GM18502 (cell line): ENCODE results near the gene FOLR2.
"Not testable (repeated sequence)": the region's sequence is repeated elsewhere in the genome, so short reads cannot be mapped to it uniquely, and the experiment has no call there.

Experiments used
- ATAC-seq: cut with Tn5 transposase; IDR thresholded peaks from one replicate; pipeline ENCODE4 v1.9.1; 2021; ENCODE audit warnings: mild to moderate bottlenecking; ENCODE audit not compliant: unreplicated experiment, poor library complexity

The FOLR2 gene

DNA sequence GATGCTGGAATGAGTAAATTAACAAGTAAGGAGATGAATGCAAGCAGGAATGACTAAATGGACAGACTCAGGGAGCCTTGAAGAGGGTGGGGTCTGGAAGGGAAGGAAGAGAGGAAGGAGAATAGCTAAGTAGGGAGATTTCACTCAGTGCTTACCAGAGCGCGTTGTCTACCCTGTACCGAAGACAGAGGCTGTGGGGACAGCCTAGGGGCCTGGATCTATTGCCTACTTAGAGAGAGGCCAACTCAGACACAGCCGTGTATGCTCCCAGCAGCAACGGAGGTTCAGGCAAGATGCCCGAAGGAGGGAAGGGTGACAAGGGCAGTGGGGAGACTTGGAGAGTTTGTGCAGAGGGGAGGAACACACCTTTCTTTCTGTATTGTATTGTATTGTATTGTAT, at the start of gene FOLR2:
FOLR2 (plus strand) TSS at position 157 of the 400 bp plus-strand sequence. CDS start 1,791 bp downstream, outside the sequence.
- no peak for ATAC-seq

DNA sequence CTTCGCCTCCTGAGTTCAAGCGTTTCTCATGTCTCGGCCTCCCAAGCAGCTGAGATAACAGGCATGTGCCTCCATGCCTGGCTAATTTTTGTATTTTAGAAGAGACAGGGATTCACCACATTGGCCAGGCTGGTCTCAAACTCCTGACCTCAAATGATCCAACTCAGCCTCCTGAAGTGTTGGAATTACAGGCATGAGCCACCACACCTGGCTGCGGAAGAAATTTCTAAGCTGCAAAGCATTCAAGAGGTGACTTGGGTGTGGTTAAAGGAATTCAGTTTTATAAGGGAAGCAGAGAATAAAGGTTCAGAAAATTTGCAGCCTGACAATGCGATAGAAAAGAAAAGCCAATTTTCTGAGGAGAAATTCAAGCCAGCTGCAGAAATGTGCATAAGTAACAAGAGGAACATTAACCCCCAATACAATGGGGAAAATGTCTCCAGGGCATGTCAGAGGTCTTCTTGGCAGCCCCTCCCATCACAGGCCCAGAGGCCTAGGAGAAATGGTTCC, 47.5 kb upstream of the FOLR2 start:
- ATAC-seq = not testable (repeated sequence)

DNA sequence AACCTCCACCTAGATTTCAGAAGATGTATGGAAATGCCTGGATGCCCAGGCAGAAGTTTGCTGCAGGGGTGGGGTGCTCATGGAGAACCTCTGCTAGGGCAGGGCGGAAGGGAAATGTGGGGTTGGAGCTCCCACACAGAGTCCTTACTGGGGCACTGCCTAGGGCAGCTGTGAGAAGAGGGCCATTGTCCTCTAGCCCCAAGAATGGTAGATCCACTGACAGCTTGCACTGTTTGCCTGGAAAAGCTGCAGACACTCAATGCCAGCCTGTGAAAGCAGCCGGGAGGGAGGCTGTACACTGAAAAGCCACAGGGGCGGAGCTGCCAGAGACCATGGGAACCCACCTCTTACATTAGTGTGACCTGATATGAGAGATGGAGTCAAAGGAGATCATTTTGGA, 46.8 kb upstream of the FOLR2 start:
- ATAC-seq = not testable (repeated sequence)

DNA sequence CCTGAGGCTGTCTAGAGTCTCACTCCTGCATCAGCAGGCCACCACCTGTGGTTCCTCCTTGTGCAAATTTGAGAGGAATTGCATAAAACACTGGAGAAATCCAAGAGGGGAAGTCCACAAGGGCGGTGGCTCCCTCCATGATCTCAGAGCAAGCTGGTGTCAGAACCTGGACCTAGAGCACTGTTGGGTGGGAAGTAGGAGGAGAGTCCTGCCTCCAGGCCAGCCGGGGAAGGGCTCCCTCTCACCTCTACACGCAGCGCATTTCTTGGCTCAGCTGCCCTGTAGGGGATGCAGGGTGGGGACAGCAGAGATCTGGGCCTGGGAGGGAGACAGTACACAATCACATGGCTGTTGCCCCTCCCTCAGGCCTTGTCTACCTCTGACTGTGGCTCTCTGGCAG, 44.6 kb upstream of the FOLR2 start:
- not testable (repeated sequence) for ATAC-seq

DNA sequence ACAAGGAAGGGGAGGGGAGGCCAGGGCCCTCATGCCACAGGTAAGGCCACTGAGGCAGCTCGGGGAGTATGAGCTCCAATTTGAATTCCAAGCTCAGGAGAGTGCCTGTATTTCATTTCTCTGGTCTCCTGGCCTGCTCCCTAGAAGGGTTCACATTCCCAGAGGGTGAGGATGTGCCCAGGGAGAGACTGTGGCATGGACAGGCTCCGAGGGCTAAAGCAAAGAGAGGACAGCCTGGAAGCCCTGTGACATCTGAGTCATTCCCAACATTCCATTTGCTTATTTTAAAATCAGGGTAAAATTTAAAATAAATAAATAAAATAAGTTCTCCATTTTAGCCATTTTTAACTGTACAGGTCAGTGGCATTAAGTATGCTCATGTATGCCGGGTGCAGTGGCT, 43.3 kb upstream of the FOLR2 start:
- ATAC-seq = no peak

DNA sequence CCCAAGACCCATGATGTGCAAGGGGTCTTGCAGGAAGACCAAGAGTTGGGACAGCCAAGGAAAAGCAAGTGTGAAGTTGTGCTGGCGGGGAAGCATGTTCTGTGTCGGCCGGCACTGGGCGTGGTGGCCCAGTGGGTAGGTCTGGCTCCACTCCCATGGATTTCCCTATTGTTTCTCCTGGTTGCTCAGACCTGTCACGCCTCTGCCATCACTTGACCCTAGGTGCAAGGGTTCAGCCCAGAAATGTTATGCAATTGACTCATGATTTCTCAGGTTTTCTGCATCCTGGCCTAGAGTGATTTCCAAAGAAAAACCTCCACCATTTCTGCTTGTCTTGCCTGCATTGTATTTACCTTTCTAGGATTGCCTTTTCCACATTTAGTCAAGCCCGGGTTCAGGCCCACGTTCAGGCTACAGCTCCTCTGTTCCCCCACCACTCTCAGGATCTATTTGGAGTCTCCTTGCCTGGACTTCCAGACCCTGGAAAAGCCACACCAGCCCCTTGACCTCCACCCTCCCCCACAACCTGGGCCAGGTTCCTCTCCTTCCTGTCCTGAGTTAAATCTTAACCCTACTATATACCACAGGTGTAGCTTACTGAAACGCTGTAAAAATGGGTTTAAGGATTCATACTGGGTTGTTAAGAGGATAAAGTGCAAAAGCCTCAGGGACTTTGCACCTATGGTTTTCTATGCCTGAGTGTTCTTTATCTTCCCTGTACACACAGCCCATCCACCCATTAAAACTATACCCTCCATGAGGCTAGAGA, 42.1 kb upstream of the FOLR2 start:
- ATAC-seq = no peak

DNA sequence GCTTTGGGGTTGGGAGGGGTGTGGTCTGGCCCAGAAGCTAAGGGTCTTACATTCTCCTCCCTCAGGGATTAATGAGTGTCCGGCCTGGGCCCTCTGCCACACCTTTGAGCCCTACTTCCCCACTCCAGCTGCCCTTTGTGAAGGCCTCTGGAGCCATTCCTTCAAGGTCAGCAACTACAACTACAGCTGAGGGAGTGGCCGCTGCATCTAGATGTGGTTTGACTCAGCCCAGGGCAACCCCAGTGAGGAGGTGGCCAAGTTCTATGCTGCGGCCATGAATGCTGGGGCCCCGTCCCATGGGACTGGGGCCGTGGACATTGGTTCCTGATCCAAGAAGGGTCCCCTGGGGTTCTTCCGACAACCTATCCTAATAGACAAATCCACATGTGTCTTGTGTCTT, 38.9 kb upstream of the FOLR2 start:
- no peak for ATAC-seq

DNA sequence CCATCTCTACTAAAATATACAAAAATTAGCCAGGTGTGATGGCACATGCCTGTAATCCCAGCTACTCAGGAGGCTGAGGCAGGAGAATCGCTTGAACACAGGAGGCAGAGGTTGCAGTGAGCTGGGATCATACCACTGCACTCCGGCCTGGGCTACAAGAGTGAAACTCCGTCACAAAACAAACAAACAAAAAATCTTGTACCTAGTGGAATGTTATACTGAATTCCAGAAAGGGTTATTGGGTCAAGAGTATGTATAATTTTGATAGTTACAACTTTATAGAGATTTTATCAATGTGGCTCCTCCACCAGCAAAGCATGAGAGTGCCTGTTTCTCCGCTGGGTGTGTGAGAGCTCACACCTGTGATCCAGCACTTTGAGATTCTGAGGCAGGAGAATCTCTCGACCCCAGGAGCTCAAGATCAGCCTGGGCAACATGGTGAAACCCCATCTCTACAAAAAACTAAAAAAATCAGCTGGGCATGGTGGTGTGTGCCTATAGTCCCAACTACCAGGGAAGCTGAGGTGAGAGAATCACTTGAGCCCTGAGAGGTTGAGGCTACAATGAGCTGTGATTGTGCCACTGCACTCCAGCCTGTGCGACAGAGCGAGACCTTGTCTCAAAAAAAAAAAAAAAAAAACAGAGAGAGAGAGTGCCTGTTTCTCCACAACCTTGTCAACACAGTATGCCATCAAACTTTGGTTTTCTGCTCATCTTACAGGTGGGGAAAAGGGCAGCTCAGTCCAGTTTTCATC, 37.4 kb upstream of the FOLR2 start:
- ATAC-seq = no peak

DNA sequence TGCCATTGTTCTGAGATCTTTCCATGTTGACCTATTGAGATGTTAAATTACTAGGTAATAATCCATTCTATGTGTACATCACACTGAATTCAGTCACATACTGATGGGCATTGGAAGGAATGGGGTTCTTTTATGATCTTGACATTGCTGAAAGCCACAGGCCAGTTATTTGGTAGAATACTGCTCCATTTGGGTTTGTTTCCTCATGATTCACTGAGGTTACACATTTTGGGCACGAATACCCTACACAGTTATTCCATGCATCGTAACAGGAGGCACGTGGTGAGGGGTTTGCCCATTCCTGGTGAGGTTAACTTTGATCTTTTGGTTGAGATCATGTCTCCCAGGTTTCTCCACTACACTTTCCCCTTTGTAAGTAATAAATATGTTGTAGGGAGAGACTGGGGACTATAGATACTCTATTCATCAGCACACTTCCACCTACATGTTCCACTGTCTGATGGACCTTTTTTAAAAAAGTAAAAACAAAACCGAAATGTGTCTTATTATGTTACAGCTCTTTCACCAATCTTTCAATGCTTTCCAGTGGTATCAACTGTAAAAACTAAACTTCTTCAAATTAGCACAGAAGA, 36.7 kb upstream of the FOLR2 start:
- ATAC-seq = no peak

DNA sequence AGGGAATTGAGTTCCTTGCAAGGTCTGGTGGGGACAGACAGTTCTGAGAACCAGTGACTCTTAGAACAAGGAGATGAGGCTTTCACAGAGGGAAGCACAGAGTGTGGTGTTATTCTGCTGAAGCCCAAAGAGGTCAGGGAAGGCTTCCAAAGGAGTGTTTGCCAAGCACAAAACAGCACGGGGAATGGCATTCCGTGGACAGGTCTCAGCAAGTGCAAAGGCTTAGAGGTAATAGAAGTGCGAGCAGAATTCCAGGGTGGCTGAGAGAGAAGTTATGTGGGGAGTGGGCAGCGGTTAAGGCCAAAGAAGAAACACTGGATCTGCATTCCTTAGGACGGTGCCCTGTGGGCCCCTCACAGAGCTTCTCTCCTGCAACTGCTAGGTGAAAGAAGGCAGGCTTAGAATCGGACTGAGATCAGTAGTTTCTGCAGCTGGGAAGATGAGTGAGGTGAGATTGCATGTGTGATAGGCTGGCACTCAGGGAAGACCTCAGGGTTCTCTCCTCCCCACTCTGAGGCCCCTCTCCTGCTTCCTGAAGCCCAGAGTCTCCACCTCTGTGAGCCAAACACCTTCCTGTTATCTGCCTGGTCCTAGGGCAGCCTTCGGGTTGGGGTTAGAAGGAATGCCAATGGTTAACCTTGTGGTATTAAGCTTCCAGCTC, 35.6 kb upstream of the FOLR2 start:
- ATAC-seq = not testable (repeated sequence)

DNA sequence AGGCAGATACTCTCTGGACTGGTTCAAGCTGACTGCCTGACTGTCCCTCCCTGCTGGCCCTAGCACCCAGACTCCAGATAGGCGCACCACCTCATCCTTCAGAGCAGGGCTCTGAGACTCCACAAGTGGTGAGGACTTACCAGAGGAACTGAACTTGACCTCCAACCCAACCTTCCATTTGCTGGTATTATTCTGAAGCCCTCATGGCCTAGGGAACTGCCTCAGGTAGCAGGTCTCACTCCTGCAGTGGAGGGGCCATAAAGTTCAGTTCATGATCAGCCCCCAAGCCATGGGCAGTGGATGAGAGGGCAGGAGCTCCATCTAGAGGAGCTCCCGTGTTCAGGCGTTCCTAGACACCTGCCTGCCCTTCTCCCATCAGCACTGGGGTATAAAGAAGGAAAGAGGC, 35.0 kb upstream of the FOLR2 start:
- ATAC-seq = not testable (repeated sequence)

DNA sequence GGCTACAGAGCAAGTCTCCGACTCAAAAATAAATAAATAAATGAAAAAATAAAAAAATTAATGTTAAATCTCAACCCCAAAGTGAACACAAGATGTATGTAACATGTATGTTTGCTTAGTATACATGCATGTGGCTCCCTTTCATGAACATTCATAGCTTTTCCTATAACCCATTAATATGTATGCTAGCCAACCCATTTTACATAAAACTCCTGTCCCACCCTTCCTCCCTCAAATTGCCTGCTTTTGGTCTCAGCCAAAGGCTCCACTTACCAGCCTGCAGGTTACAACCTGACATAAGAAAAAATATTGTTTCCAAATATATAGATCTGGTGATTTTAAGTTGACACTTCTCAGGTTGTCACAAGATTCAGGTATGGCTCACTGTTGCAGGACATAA, 28.3 kb upstream of the FOLR2 start:
- ATAC-seq = no peak

DNA sequence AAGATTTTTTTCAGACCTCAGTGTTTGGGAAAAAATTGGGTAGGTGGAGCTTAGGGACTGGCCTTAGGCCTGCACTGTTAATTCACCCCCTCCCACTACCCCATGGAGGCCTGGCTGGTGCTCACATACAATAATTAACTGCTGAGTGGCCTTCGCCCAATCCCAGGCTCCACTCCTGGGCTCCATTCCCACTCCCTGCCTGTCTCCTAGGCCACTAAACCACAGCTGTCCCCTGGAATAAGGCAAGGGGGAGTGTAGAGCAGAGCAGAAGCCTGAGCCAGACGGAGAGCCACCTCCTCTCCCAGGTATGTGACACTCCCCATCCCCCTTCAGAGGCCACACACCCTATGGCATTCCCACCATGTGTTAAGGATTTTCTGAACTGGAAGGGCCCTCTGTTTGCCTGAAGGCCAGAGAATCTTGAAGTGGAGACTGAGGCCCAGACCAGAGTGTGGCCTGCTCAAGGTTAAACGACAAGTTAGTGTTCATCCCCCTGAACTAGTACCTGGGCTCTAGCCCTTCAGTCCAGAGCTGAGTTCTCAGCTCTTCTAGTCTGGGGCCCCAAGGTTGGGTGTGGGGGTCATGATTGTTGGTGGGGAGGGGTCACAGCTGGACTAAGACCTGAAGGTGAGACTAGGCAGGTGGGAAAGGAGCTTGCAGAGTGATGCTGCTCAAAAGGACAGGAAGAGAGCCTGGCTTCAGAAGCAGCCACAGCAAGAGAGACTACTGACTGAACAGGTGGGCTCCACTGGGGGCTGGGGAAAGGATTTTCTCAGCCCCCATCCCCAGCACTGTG, 26.9 kb upstream of the FOLR2 start:
- ATAC-seq = no peak

DNA sequence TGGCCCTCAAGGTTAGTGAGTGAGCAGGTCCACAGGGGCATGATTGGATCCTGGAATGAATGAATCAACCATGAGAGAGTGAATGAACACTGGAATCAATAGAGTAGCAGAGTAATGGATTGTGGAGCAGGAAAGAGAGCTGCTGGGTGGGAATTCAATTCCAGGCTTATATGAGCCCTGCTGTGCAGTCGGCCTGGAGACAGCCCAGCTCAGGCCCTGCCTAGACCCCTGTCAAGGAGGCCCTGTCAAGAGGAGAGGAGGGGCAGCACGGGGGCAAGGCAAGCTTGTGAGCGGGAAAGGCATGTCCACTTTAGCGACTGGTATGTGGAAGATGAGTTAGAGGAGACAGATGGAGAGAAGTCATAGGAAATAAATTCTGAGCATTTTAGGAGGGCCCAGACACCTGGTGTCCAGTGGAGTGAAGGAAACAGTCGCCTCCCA, 25.9 kb upstream of the FOLR2 start:
- no peak for ATAC-seq

DNA sequence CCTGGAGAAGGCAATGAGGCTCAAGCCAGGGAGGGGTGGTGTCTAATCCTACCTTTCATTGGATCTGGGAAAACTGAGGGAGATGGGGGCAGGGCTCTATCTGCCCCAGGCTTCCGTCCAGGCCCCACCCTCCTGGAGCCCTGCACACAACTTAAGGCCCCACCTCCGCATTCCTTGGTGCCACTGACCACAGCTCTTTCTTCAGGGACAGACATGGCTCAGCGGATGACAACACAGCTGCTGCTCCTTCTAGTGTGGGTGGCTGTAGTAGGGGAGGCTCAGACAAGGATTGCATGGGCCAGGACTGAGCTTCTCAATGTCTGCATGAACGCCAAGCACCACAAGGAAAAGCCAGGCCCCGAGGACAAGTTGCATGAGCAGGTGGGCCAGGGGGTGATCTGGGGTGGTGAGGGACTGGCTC, 24.6 kb upstream of the FOLR2 start, which contains the start of gene FOLR1:
FOLR1 (plus strand) TSS at position 180 of the 421 bp plus-strand sequence; CDS start at position 214, 34 bp downstream.
- ATAC-seq = no peak

DNA sequence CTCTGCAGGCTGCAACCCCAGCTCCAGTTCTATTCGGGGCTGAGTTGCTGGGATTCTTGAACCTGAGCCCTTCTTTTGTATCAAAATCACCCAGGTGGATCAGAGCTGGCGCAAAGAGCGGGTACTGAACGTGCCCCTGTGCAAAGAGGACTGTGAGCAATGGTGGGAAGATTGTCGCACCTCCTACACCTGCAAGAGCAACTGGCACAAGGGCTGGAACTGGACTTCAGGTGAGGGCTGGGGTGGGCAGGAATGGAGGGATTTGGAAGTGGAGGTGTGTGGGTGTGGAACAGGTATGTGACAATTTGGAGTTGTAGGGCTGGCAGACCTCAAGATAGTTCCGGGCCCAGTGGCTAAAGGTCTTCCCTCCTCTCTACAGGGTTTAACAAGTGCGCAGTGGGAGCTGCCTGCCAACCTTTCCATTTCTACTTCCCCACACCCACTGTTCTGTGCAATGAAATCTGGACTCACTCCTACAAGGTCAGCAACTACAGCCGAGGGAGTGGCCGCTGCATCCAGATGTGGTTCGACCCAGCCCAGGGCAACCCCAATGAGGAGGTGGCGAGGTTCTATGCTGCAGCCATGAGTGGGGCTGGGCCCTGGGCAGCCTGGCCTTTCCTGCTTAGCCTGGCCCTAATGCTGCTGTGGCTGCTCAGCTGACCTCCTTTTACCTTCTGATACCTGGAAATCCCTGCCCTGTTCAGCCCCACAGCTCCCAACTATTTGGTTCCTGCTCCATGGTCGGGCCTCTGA, 20.9 kb upstream of the FOLR2 start:
- ATAC-seq = no peak

DNA sequence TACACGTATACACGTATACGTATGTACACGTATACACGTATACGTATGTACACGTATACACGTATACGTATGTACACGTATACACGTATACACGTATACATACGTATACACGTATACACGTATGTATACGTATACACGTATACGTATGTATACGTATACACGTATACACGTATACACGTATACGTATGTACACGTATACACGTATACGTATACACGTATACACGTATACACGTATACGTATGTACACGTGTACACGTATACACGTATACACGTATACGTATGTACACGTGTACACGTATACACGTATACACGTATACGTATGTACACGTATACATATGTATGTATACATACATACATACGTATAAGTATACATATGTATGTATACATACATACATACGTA, 15.1 kb upstream of the FOLR2 start:
- ATAC-seq = not testable (repeated sequence)

DNA sequence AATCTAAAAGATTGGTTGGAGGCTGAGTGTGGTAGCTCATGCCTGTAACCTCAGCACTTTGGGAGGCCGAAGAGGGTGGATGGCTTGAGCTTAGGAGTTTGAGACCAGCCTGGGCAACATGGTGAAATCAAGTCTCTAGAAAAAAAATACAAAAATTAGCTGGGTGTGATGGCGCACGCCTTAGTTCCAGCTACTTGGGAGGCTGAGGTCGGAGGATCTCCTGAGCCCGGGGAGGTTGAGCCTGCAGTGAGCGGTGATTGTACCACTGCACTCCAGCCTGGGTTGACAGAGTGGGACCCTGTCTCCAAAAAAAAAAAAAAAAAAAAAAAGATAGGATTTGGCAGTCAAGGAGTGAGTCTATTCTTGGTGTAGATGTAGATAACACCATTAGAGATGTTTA, 14.0 kb upstream of the FOLR2 start:
- ATAC-seq = no peak

DNA sequence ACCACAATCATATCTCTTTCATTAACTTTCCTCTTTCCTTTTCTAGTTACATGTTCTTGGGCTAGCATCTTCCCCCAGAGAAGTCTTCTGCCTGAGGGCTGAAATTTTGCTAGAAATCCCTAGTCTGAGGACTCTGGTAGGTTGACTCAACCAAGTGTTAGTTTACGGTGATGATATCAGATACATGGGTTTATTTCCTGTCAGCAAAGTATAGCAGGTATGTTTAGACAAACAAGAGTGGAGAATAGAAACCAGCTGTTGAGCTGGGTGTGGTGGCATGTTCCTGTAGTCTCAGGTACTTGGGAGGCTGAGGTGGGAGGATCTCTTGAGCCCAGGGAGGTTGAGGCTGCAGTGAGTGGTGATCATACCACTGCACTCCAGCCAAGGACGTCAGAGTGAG, 13.4 kb upstream of the FOLR2 start:
- ATAC-seq = no peak
